Pulmonary artery endothelial cell (primary cell): ENCODE data around the gene FGD4. TPM values are rescaled to one million over a fixed set of nuclear protein-coding genes. Genes with fewer than 3 reads are reported as not detected.

Source experiments
- DNase-seq: peaks from one replicate; pipeline ENCODE4 v3.0.0-alpha.2; 2011; ENCODE audit warnings: low read depth, low spot score
- total RNA-seq: library from RNA; depleted of rRNA; stranded (reverse); fragments of >200 nt; gene quantifications from 2 replicates; pipeline ENCODE4 v1.2.3, GENCODE V29; 2014

Gene FGD4
- total RNA-seq, 1 donor from 2014 or later = 25.6 TPM

DNA sequence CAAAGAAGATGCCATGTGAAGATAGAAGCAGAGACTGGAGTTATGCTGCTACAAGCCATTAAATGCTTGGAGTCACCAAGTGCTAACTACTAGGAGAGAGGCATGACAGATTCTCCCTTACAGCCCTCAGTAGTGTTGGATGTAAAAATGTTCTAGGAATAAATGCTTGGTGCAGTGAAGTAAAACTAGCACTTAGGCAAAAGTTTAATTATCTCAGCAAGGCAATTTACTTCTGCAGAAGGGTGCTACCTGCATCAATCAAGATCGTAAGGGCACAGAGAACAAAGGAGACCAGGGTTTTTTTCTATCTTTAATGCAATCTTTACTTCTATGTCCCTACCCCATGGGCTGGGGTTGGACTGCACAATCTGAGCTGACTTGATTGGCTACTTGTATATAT, 270.2 kb downstream of the FGD4 start:
- no peak for DNase-seq

DNA sequence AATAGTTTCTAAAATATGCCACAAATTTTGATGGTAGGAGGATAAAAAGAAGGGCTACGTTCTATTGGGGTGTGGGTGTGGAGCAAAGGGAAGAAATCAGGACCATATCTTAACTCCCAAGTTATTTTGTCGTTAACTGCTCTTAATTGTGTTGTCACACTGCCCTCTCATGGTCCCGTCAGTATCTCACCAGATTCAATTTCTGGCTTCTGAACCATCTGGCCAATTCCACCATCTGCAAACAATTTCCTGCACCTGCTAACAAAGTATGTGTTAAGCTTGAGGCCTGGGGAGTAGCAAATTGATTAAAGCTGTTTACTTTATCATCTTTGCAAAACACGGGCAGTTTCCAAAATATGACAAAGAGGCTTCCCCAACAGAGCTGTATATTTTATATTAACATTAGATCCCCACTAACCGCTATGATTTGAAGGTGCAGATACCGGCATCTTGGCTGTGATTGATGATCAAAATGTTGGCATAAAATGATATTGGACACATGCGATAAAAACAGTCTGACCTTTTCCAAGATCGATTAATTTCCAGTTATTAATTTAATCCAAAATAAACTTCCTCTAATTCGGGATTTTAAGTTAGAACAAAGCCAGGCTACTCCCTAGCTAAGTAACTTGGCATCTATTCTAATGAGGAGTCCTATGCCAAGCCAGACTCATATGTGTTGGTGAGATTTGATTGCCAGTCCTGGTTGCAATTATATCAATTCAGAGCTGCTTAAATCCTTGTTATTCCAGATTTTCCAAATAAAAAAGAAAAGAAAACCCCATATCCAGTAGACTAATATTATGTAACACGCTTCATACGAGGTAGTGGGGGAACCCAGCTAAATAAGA, 272.8 kb downstream of the FGD4 start:
- peak; percentile 61 for DNase-seq

DNA sequence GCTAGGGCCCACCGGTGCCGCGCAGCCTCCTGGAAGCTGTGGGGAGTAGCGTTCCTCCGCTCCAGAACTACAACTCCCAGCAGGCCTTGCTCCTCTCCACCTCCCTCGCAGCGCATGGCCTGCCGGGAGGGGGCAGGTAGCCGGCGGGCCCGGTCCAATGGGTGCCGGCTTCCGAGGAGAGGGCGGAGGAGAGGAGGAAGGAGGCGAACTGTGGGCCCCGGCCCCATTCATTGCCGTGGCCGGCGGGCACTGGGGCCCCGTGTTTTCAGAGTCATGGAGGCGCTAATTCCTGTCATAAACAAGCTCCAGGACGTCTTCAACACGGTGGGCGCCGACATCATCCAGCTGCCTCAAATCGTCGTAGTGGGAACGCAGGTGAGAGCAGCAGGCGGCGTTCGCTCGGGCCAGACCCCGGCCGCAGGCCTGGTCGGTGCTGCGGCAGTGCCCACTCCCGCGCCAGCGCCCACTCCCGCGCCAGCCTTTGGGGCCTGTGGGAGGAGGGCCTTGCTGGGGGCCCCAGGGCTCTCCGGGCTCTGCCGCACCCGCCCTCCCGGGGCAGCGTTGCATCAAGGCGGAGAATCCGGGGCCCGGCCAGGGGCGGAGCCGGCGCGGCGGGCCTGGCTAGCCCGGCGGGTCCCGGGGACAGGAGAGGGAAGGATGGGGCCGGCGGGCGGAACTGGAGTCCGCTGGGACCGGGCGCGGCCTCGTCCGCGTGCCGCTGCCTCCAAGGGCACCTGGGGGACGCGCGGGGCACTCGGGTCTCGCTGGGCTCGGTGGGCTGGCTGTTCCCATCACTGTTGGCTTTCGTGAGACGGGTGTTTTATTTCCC, 279.9 kb downstream of the FGD4 start, which contains the start of gene DNM1L:
DNM1L (plus strand) TSS at position 211 of the 829 bp plus-strand sequence; CDS start at position 274, 63 bp downstream.
- DNase-seq = peak; percentile 90

DNA sequence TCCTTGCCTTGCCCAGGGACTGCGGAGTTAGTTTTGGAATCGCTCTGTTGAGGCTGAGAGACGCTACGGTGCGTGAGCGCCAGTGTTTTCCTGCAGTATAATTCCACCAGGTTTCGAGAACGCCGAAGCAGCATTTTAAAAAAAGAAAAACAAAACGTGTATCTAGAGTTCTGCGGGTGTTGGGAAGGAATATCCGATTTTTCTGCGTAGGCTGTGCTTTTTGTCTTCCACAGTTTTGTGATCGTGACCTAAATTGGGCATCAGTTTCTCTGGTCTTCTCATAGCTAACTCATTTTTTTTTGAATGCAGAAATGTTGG, 280.5 kb downstream of the FGD4 start:
- no peak for DNase-seq

DNA sequence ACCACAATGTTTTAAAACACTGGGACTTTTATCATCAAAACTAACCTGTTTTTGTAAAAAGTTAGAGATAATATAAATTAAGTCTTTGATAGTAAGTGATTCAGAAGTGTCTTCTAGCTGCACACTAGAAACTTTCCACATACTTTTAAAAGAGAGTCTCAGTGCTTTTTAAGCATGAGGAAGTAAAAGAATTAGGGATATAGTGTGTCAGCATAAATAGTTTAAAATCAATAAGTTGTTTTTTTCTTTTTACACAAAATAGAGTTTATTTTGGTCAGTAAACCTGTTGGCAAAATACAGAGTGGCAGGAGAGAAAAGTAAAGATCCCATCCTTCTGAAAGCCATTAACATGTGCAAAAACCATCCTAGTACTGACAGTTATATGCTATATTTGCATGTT, 281.4 kb downstream of the FGD4 start:
- no peak for DNase-seq

DNA sequence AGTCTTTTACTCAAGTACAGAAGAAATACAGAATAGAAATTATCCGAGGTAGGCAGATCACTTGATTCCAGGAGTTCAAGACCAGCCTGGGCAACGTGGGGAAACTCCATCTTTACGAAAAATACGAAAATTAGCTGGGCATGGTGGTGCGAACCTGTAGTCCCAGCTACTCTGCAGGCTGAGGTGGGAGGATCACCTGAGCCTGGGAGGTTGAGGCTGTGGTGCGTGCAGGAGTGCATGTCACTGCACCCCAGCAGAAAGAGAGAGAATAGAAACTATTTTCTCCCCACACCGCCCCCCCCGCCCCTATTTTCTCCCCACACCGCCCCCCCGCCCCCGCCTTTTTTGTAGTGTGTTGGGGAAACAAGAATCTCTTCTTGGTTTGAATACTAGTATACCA, 281.9 kb downstream of the FGD4 start:
- DNase-seq = no peak

DNA sequence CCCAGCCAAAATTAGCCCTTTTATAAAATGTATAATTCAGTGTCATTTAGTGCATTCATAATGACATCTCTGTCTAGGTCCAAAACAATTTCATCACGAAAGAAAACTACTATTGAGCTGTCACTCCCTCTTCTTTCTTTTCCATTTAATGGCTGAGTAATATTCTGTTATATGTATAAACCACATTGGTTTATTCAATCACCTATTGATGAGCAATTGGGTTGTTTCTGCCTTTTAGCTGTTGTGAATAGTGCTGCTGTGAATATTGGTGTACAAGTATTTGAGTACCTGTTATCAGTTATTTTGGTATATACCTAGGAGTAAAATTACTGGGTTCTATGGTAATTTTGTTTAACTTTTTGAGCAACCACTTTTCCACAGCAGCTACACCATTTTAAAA, 287.0 kb downstream of the FGD4 start:
- DNase-seq = no peak

DNA sequence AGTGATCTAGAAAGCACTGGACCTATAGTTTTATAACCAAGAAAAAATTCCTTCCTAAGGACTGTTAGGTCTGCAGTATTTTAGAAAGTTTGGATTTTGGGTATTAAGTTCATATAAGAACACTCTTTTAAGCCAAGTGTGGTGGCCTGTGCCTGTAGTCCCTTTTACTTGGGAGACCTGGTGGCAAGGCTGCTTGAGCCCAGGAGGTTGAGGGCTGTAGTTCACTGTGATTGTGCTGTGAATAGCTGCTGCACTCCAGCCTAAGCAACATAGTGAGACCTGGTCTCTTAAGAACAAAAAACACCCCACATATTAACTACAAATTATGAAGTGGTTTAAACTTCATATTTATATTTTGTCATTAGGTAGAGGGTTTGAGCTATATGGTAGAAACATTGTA, 289.4 kb downstream of the FGD4 start:
- DNase-seq = no peak

DNA sequence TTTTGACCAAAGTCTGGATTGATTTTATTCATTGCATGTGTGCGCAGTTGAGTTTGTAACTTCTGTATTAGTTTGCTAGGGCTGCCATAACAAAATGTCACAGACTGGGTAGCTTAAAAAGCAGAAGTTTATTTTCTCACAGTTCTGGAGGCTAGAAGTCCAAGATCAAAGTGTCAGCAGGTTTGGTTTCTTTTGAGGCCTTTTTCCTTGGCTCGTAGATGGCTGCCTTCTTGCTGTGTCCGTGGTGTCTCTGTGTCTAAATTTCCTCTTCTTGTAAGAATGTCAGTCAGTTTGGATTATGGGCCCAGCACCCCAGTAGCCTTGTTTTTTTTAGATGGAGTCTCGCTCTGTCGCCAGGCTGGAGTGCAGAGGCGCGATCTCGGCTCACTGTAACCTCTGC, 291.6 kb downstream of the FGD4 start:
- DNase-seq = no peak

DNA sequence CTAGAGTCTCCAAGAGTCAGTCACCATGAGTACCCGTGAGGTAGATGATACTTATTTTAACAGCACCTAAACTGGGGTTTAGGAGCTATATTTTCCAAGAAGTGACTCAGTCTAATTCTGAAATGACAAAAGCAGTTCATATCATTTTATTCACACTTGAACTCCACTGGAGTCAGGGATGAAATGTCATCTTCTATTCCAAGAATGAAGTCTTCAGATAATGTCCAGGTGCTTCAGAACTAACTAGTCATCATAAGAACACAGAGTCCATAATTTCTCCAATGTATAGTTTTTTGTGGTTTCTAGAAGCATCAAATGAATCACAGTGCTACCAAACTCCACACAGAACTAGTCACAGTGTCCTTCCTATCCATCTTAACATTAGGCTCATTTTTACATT, 293.0 kb downstream of the FGD4 start:
- DNase-seq = no peak

DNA sequence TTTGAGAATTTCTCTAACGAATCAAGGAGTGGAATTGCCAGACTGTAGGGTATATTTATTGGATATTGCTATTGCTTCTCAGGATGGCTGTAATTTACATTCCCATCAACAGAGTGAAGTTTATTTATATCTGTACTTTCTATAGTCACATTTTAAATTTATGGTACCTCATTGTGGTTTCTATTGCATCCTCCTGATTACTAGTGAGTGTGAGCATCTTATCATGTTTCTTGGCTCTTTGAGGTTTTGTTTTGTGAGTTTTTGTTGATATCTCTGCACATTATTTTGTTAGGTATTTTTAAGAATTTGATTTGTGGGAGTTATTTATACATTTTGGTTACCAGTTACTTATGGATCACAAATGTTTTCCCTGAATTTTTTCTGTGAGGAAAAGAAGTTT, 293.7 kb downstream of the FGD4 start:
- DNase-seq = no peak
